ENCODE data around the gene CRISPLD2. TPM values are rescaled to one million over a fixed set of nuclear protein-coding genes. Genes with fewer than 3 reads are reported as not detected.

CRISPLD2 gene
- total RNA-seq, 1 donor from 2014 or later = 34.9 TPM

- H3K4me1 ChIP-seq = peaks cover 25% of the 10 kb centered on the region
- H3K27me3 ChIP-seq (ENCODE audit: low read depth) = no peaks in the 10 kb centered on the region
- no peak overlapping the region for H3K4me3 ChIP-seq
- H3K36me3 ChIP-seq = no peaks in the 10 kb centered on the region
- no peak for TF ChIP-seq CTCF (IDR thresholded peaks at IDR 0.05)
- DNase-seq (no peak), ATAC-seq (peak; percentile 34 to 49)
- H3K27ac ChIP-seq = no peak overlapping the region
- intact Hi-C loops (cut with DNase I) = no loop called here
- no peaks in the 10 kb centered on the region for H3K9me3 ChIP-seq
Measured at GRCh38 chr16:84786605-84787262, 33.1 kb upstream of the CRISPLD2 start.

- Histone ChIP-seq H3K36me3 (no peaks in the 10 kb centered on the region), H3K27ac (no peak overlapping the region), H3K27me3 (ENCODE audit: low read depth) (no peaks in the 10 kb centered on the region), H3K4me1 (peaks cover 25% of the 10 kb centered on the region), H3K4me3 (no peak overlapping the region), H3K9me3 (no peaks in the 10 kb centered on the region)
- ATAC-seq (no peak), DNase-seq (no peak)
- no peak for TF ChIP-seq CTCF (IDR thresholded peaks at IDR 0.05)
- intact Hi-C loops (cut with DNase I) = no loop called here
Measured at GRCh38 chr16:84787263-84787622, 32.5 kb upstream of the CRISPLD2 start.

GRCh38 chr16:84788920-84789391, 30.8 kb upstream of the CRISPLD2 start:
- DNase-seq = no peak
- H3K4me3 ChIP-seq = no peak overlapping the region
- no peak for TF ChIP-seq CTCF (IDR thresholded peaks at IDR 0.05)
- no peaks in the 10 kb centered on the region for H3K36me3 ChIP-seq
- peaks cover 25% of the 10 kb centered on the region for H3K4me1 ChIP-seq
- ATAC-seq = no peak
- no peaks in the 10 kb centered on the region for H3K9me3 ChIP-seq
- intact Hi-C loops (cut with DNase I) = no loop called here
- no peaks in the 10 kb centered on the region for H3K27me3 ChIP-seq (ENCODE audit: low read depth)
- no peak overlapping the region for H3K27ac ChIP-seq

GRCh38 chr16:84789431-84789830, 30.4 kb upstream of the CRISPLD2 start:
- intact Hi-C loops (cut with DNase I) = no loop called here
- Histone ChIP-seq H3K4me3 (no peak overlapping the region), H3K36me3 (no peaks in the 10 kb centered on the region), H3K4me1 (peaks cover 25% of the 10 kb centered on the region), H3K27ac (no peak overlapping the region), H3K27me3 (ENCODE audit: low read depth) (no peaks in the 10 kb centered on the region), H3K9me3 (no peaks in the 10 kb centered on the region)
- ATAC-seq (no peak), DNase-seq (no peak)
- TF ChIP-seq CTCF (IDR thresholded peaks at IDR 0.05) = no peak

GRCh38 chr16:84790301-84790700, 29.5 kb upstream of the CRISPLD2 start:
- TF ChIP-seq CTCF (IDR thresholded peaks at IDR 0.05) = no peak
- no peak for DNase-seq
- no peak for ATAC-seq
- Histone ChIP-seq H3K36me3 (no peaks in the 10 kb centered on the region), H3K27me3 (ENCODE audit: low read depth) (no peaks in the 10 kb centered on the region), H3K9me3 (no peaks in the 10 kb centered on the region), H3K27ac (no peak overlapping the region), H3K4me3 (no peak overlapping the region), H3K4me1 (peaks cover 32% of the 10 kb centered on the region)
- intact Hi-C loops (cut with DNase I) = no loop called here
